Neuronal stem cell (in vitro differentiated cells): ENCODE data around the gene SLC22A23.
A peak's percentile ranks its signal among the peaks of the same experiment; 100 is the strongest.

Experiments used
- DNase-seq: peaks from one replicate; pipeline ENCODE4 v3.0.0-alpha.2; 2013; ENCODE audit warnings: low spot score
- H2AFZ ChIP-seq: one replicate; pipeline ENCODE4 v1.6.1; 2013; ENCODE audit warnings: mild to moderate bottlenecking, low read length, inconsistent platforms
- H2AK5ac ChIP-seq: 2 replicates; pipeline ENCODE4 v1.6.1; 2013; ENCODE audit warnings: low read depth, mild to moderate bottlenecking, inconsistent platforms, low read length, moderate library complexity, mixed read lengths
- H2BK120ac ChIP-seq: 2 replicates; pipeline ENCODE4 v1.6.1; 2013; ENCODE audit warnings: low read depth, mild to moderate bottlenecking, inconsistent platforms, low read length, moderate library complexity, mixed read lengths
- H2BK12ac ChIP-seq: one replicate; pipeline ENCODE4 v1.6.1; 2013; ENCODE audit warnings: low read length, inconsistent platforms
- H2BK15ac ChIP-seq: 2 replicates; pipeline ENCODE4 v1.6.1; 2013; ENCODE audit warnings: mild to moderate bottlenecking, low read length, inconsistent platforms, mixed read lengths
- H2BK5ac ChIP-seq: one replicate; pipeline ENCODE4 v1.6.1; 2013; ENCODE audit warnings: inconsistent platforms, mild to moderate bottlenecking, low read length, moderate library complexity
- H3K14ac ChIP-seq: one replicate; pipeline ENCODE4 v1.6.1; 2013; ENCODE audit warnings: low read length, inconsistent platforms
- H3K18ac ChIP-seq: 2 replicates; pipeline ENCODE4 v1.6.1; 2013; ENCODE audit warnings: low read length, inconsistent platforms
- H3K23ac ChIP-seq: 2 replicates; pipeline ENCODE4 v1.6.1; 2013; ENCODE audit warnings: low read depth, mild to moderate bottlenecking, mixed read lengths, low read length, inconsistent platforms; ENCODE audit not compliant: poor library complexity
- H3K27ac ChIP-seq: replicated peaks from 3 replicates; pipeline ENCODE4 v1.5.1; 2013; ENCODE audit warnings: low read length, inconsistent platforms
- H3K27me3 ChIP-seq, 3 experiments: 2 replicates each; pipeline ENCODE4 v1.6.1; 2013; ENCODE audit warnings: low read length in 3 of 3, mild to moderate bottlenecking in 2 of 3, inconsistent platforms in 1 of 3, low read depth in 1 of 3, mixed read lengths in 1 of 3, moderate library complexity in 1 of 3; ENCODE audit not compliant: control insufficient read depth in 3 of 3, insufficient read depth in 3 of 3
- H3K36me3 ChIP-seq, 2 donors: replicated peaks in 1 of 2; 2 replicates each; pipeline ENCODE4 v1.6.1; 2013; ENCODE audit warnings: low read length in 2 of 2; ENCODE audit not compliant: control insufficient read depth in 2 of 2, insufficient read depth in 2 of 2
- H3K4ac ChIP-seq: 2 replicates; pipeline ENCODE4 v1.6.1; 2013; ENCODE audit warnings: inconsistent platforms, mild to moderate bottlenecking, low read length, moderate library complexity
- H3K4me1 ChIP-seq, 2 donors: 1 replicate in 1 of 2; 2 replicates in 1 of 2; pipeline ENCODE4 v1.6.1; 2013; ENCODE audit warnings: low read length in 2 of 2, low read depth in 1 of 2; ENCODE audit not compliant: control insufficient read depth in 2 of 2, insufficient read depth in 1 of 2
- H3K4me2 ChIP-seq: one replicate; pipeline ENCODE4 v1.6.1; 2013; ENCODE audit warnings: mild to moderate bottlenecking, low read length, inconsistent platforms; ENCODE audit not compliant: insufficient read depth, poor library complexity, severe bottlenecking
- H3K4me3 ChIP-seq, 2 donors: 2 replicates each; pipeline ENCODE4 v1.5.1; 2013; ENCODE audit warnings: low read length in 2 of 2, mild to moderate bottlenecking in 2 of 2, inconsistent platforms in 1 of 2, moderate library complexity in 1 of 2
- H3K79me1 ChIP-seq: one replicate; pipeline ENCODE4 v1.6.1; 2013; ENCODE audit warnings: low read depth, mild to moderate bottlenecking, inconsistent platforms, low read length, moderate library complexity
- H3K9ac ChIP-seq: one replicate; pipeline ENCODE4 v1.6.1; 2013; ENCODE audit warnings: mild to moderate bottlenecking, low read depth, low read length, inconsistent platforms; ENCODE audit not compliant: poor library complexity
- H3K9me3 ChIP-seq, 2 donors: replicated peaks in 1 of 2; 2 replicates each; pipeline versions ENCODE3 to v1.6.1; 2013; ENCODE audit warnings: low read length in 2 of 2, mild to moderate bottlenecking in 2 of 2, inconsistent platforms in 1 of 2, low read depth in 1 of 2, mixed read lengths in 1 of 2, moderate library complexity in 1 of 2; ENCODE audit not compliant: control insufficient read depth in 2 of 2, insufficient read depth in 1 of 2
- H4K8ac ChIP-seq: one replicate; pipeline ENCODE4 v1.6.1; 2013; ENCODE audit warnings: low read depth, mild to moderate bottlenecking, inconsistent platforms, low read length, moderate library complexity
- H4K91ac ChIP-seq: one replicate; pipeline ENCODE4 v1.6.1; 2013; ENCODE audit warnings: low read length, low read depth, mild to moderate bottlenecking, inconsistent platforms; ENCODE audit not compliant: poor library complexity
- WGBS, 2 donors: extraction: QIAGEN DNeasy Blood & Tissue Kit; methylation state at CpG; one replicate each; pipeline ENCODE4 v1.1.7; 2013; ENCODE audit warnings: missing lambda C conversion rate in 2 of 2, mixed read lengths in 1 of 2; ENCODE audit not compliant: insufficient read length in 2 of 2, insufficient replicate concordance in 1 of 2; ENCODE audit errors: extremely low coverage in 2 of 2; 5-methylcytosine and 5-hydroxymethylcytosine counted together

The SLC22A23 gene

DNA sequence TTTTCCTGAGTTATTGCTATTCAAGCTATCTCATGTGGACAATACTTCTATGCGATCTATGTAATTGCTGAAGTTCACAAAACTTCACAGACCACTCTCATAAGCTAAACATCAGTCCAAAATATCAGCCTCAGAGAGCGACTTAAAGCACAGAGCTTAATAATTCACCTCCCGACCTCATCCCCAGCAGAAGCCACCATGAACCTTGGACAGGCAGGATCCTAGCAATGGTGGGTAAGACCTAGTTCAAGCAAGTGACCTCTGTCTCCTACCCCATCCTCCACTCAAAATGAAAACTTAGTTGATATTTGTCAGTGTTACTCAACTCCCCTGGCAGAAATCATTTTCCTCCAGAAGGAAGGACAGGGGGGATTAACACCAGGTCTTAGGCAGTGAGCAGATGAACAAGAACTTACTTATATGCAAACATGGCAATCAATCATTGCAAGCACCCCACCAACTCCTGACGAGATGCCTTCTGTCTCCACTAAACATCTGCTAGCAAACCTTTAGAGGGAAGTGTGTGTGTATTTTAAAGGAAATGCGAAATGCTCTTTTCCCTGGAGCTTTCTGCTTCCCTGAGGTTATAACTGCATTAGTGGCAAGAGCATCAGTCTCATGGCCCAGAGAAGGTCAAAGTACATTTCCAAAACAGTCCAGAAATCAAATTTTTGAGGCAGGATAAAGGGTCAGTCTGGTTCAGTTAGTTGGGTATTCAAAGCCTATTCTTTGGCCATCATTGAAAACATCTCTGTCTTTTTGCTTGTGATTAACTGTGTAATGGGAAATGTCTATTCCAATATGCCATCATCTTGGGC, 90.0 kb downstream of the SLC22A23 start:
- WGBS, 2 donors: no CpG with 5 or more reads among the region's 5 CpGs
- Histone ChIP-seq H3K79me1 (no peaks in the 10 kb centered on the region), H2AK5ac (no peak overlapping the region), H3K27ac (no peak overlapping the region), H3K9ac (no peak overlapping the region), H3K4ac (no peak overlapping the region), H3K4me2 (no peak overlapping the region), H2BK120ac (no peak overlapping the region), H3K4me1 (peaks cover 0 to 8% of the 10 kb centered on the region in 2 donors), H3K9me3 (peaks cover 0 to 2% of the 10 kb centered on the region in 2 donors), H2BK12ac (no peak overlapping the region), H2BK5ac (no peak overlapping the region), H4K8ac (no peak overlapping the region), H3K23ac (no peak overlapping the region), H3K36me3 (no peaks in the 10 kb centered on the region), H3K14ac (no peak overlapping the region), H3K18ac (no peak overlapping the region), H3K4me3 (no peak overlapping the region), H4K91ac (no peak overlapping the region), H2BK15ac (no peak overlapping the region), H2AFZ (no peak overlapping the region), H3K27me3 (no peaks in the 10 kb centered on the region)
- no peak for DNase-seq

DNA sequence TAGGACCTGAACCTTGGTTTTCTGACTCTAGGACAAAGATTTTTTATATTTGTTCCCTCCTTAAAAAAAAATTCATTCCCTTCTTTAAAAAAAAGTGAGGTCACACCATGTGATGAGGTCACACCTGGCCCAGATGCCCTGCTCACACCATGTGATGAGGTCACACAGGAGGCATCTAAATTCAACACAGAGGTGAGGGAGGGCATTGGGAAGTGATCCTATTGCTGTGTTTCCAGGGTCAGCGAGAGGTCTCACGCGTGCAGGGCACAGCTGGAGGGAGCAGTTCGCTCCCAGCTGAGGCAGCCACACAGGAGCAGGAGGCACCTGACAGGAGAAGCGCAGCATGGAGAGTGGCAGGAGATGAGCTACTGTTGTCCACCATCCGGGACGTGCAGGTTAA, 92.5 kb downstream of the SLC22A23 start:
- Histone ChIP-seq H2AFZ (no peak overlapping the region), H3K4ac (no peak overlapping the region), H2BK5ac (no peak overlapping the region), H3K14ac (no peak overlapping the region), H3K9me3 (peaks cover 2 to 6% of the 10 kb centered on the region in 2 donors), H3K18ac (no peak overlapping the region), H2BK12ac (no peak overlapping the region), H3K23ac (no peak overlapping the region), H2BK120ac (no peak overlapping the region), H3K4me2 (no peak overlapping the region), H3K27ac (no peak overlapping the region), H4K8ac (no peak overlapping the region), H2BK15ac (no peak overlapping the region), H3K4me3 (peak overlapping the region in 1 of 2 donors; percentile 19), H2AK5ac (no peak overlapping the region), H3K79me1 (no peaks in the 10 kb centered on the region), H3K4me1 (peaks cover 0 to 8% of the 10 kb centered on the region in 2 donors), H3K36me3 (no peaks in the 10 kb centered on the region), H3K27me3 (no peaks in the 10 kb centered on the region), H3K9ac (no peak overlapping the region), H4K91ac (no peak overlapping the region)
- WGBS, 2 donors: no CpG with 5 or more reads among the region's 7 CpGs
- no peak for DNase-seq

DNA sequence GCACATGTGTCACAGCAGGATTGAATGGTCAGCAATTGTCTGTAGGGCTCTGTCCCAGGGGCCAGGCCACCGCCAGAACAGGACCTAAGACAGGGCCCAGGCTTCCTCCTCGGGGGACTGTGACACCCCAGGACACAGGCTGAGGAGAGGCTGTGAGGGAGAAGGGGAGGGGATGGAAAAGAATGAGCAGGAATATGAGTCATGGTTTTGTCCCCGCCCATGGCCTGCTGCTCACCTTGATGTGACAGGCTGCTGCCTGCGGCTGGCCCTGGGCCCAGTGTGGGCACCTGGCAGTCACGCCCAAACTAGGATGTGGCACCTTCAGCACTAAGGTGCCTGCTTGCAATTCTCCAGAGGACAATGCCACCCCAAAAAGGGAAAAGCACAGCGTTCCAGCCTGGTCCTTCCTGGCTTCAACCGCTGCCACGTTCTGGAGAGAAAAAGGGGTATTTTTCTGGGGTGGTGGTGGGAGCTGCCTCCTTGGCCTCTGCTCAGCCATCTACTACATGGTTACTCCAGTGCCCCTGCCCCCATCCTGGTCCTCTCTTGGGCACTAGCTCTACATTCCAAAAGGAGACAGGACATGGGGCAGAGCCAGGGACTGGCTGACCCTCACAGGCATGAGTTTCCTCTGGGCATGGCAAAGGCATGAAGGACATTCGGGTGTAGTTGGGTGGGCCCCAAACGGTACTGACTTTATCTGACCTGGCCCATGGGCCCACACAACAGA, 93.4 kb downstream of the SLC22A23 start:
- Histone ChIP-seq H3K79me1 (no peaks in the 10 kb centered on the region), H3K36me3 (no peaks in the 10 kb centered on the region), H2BK5ac (peak overlapping the region; percentile 17), H3K4ac (no peak overlapping the region), H2BK15ac (no peak overlapping the region), H2AFZ (no peak overlapping the region), H3K4me2 (no peak overlapping the region), H3K23ac (no peak overlapping the region), H3K14ac (no peak overlapping the region), H4K8ac (no peak overlapping the region), H3K27me3 (no peaks in the 10 kb centered on the region), H3K27ac (no peak overlapping the region), H2AK5ac (peak overlapping the region; percentile 49), H2BK120ac (peak overlapping the region; percentile 56), H3K4me3 (no peak overlapping the region), H3K4me1 (peaks cover 0 to 8% of the 10 kb centered on the region in 2 donors), H3K9me3 (peaks cover 2 to 6% of the 10 kb centered on the region in 2 donors), H3K9ac (no peak overlapping the region), H3K18ac (peak overlapping the region; percentile 50), H2BK12ac (peak overlapping the region; percentile 69), H4K91ac (no peak overlapping the region)
- WGBS, 2 donors: no CpG with 5 or more reads among the region's 10 CpGs
- DNase-seq: no peak
